Naive thymus-derived CD4-positive, alpha-beta T cell (primary cell): ENCODE measurements around the gene GNAT1. TPM values are rescaled to one million over a fixed set of nuclear protein-coding genes. Genes with fewer than 3 reads are reported as not detected.
"Not testable (repeated sequence)": the region's sequence is repeated elsewhere in the genome, so short reads cannot be mapped to it uniquely, and the experiment has no call there.

ENCODE experiments used
- ATAC-seq: fragments of 150-1000 bp; cut with Tn5 transposase; 2 replicates; pipeline ENCODE4 v1.10.0; 2021; ENCODE audit warnings: mild to moderate bottlenecking, moderate library complexity
- CTCF ChIA-PET: fragments of 350-600 bp; sonication (Branson Sonifier 250); formaldehyde crosslinking; loops from one replicate; lab custom pipeline; 2021; ENCODE audit warnings: antibody characterized with exemption; lab: Charles Lee
- POLR2A ChIA-PET: fragments of 350-600 bp; sonication (Branson Sonifier 250); formaldehyde crosslinking; loops from one replicate; lab custom pipeline; 2021; ENCODE audit warnings: antibody characterized with exemption, inconsistent platforms; lab: Charles Lee
- DNase-seq, 9 donors: peaks; one replicate each; pipeline versions ENCODE4 v3.0.0 to v3.0.0-alpha.2; 2020 to 2022; ENCODE audit warnings: mixed read lengths in 1 of 9
- H3K27ac ChIP-seq: one replicate; pipeline ENCODE4 v1.7.0; 2013; ENCODE audit warnings: mild to moderate bottlenecking, low read depth, low read length, moderate library complexity
- H3K27me3 ChIP-seq, 2 donors: one replicate each; pipeline ENCODE4 v1.7.0; 2013; ENCODE audit warnings: low read length in 2 of 2, mild to moderate bottlenecking in 2 of 2, moderate library complexity in 2 of 2; ENCODE audit not compliant: control insufficient read depth in 2 of 2, insufficient read depth in 2 of 2
- H3K36me3 ChIP-seq, 3 experiments: 1 replicate in 2 of 3; 2 replicates in 1 of 3; pipeline ENCODE4 v1.7.0; 2013; ENCODE audit warnings: low read length in 3 of 3, mild to moderate bottlenecking in 3 of 3, moderate library complexity in 1 of 3; ENCODE audit not compliant: insufficient read depth in 3 of 3, control insufficient read depth in 2 of 3
- H3K4me1 ChIP-seq, 2 donors: one replicate each; pipeline ENCODE4 v1.7.0; 2013; ENCODE audit warnings: low read length in 2 of 2, mild to moderate bottlenecking in 2 of 2, moderate library complexity in 1 of 2; ENCODE audit not compliant: control insufficient read depth in 2 of 2, insufficient read depth in 2 of 2
- H3K4me3 ChIP-seq: 2 replicates; pipeline ENCODE4 v1.7.0; 2013; ENCODE audit warnings: mild to moderate bottlenecking, low read length
- H3K9me3 ChIP-seq, 3 experiments: 1 replicate in 2 of 3; 2 replicates in 1 of 3; pipeline ENCODE4 v1.7.0; 2013; ENCODE audit warnings: low read length in 3 of 3; ENCODE audit not compliant: control insufficient read depth in 2 of 3
- H3K27ac Mint-ChIP-seq, 9 donors: one replicate each; pipeline ENCODE4 v1.8.0; 2020 to 2022; ENCODE audit warnings: mixed read lengths in 9 of 9, mild to moderate bottlenecking in 8 of 9, moderate library complexity in 5 of 9, inconsistent platforms in 2 of 9
- H3K27me3 Mint-ChIP-seq, 5 donors: one replicate each; pipeline ENCODE4 v1.8.0; 2021 to 2022; ENCODE audit warnings: mixed read lengths in 5 of 5, mild to moderate bottlenecking in 1 of 5
- H3K36me3 Mint-ChIP-seq, 5 donors: one replicate each; pipeline ENCODE4 v1.8.0; 2020 to 2022; ENCODE audit warnings: mixed read lengths in 5 of 5, mild to moderate bottlenecking in 3 of 5, inconsistent platforms in 1 of 5
- H3K4me1 Mint-ChIP-seq, 7 donors: one replicate each; pipeline ENCODE4 v1.8.0; 2020 to 2022; ENCODE audit warnings: mixed read lengths in 7 of 7, mild to moderate bottlenecking in 3 of 7, inconsistent platforms in 1 of 7
- H3K4me3 Mint-ChIP-seq, 10 donors: one replicate each; pipeline ENCODE4 v1.8.0; 2020 to 2022; ENCODE audit warnings: mild to moderate bottlenecking in 10 of 10, mixed read lengths in 10 of 10, moderate library complexity in 6 of 10, inconsistent platforms in 2 of 10
- H3K9me3 Mint-ChIP-seq, 11 donors: one replicate each; pipeline ENCODE4 v1.8.0; 2020 to 2022; ENCODE audit warnings: mixed read lengths in 11 of 11, mild to moderate bottlenecking in 4 of 11, inconsistent platforms in 1 of 11, moderate library complexity in 1 of 11
- intact Hi-C, 2 donors: fragments of 100-400 bp; cut with micrococcal nuclease; formaldehyde crosslinking; loops; one replicate each; pipeline ENCODE4 v1.15.1; 2023
- polyA plus RNA-seq, 2 donors: library from polyadenylated mRNA; unstranded; fragments of 300-500 nt; fragmentation: Illumina TruSeq; gene quantifications; one replicate each; pipeline ENCODE4 v1.2.3, GENCODE V29; 2021
- total RNA-seq, 6 experiments: library from RNA in 5 of 6; stranded (reverse) in 5 of 6; gene quantifications; 1 replicate in 5 of 6; 2 replicates in 1 of 6; pipeline ENCODE4 v1.2.3 and lab custom pipeline; 2021 to 2026

The GNAT1 gene
- total and polyA plus RNA-seq, 7 experiments from 2014 or later: 0.24 to 1.2 TPM; not detected in 5

GRCh38 chr3:50241713-50242380 is 50.4 kb downstream of the GNAT1 start:
- DNase-seq: no peak
- Histone ChIP-seq H3K9me3 (no peaks in the 10 kb centered on the region), H3K4me3 (no peak overlapping the region), H3K36me3 (peaks cover 5 to 30% (median 7%) of the 10 kb centered on the region in 3 experiments), H3K27ac (peak overlapping the region; percentile 84), H3K4me1 (peaks cover 70 to 78% of the 10 kb centered on the region in 2 donors), H3K27me3 (no peaks in the 10 kb centered on the region)
- Mint-ChIP-seq H3K9me3 (no peaks in the 10 kb centered on the region), H3K27ac (peak overlapping the region; percentile 79 to 96 (median 90)), H3K4me3 (peak overlapping the region in 9 of 10 donors; percentile 58 to 81 (median 72)), H3K36me3 (peaks cover 0 to 17% (median 0%) of the 10 kb centered on the region in 5 donors), H3K27me3 (no peaks in the 10 kb centered on the region), H3K4me1 (peaks cover 52 to 84% (median 79%) of the 10 kb centered on the region in 7 donors)
- ATAC-seq: no peak
- POLR2A ChIA-PET: interaction anchor here (1.0 to 15.6 kb wide), 4 partner anchors 10 to 85 kb away, joined by 3 to 253 read pairs (median 4); partner anchors contain the start of gene GNAI2
- CTCF ChIA-PET: interaction anchor here (9.5 kb wide), 1 partner anchor 11 kb away, joined by 211 read pairs; the partner anchor contains the start of gene GNAI2
- intact Hi-C loops: no loop called here

GRCh38 chr3:50242381-50242770 is 51.0 kb downstream of the GNAT1 start:
- Histone ChIP-seq H3K9me3 (no peaks in the 10 kb centered on the region), H3K27me3 (no peaks in the 10 kb centered on the region), H3K27ac (peak overlapping the region; percentile 84), H3K4me1 (peaks cover 76 to 83% of the 10 kb centered on the region in 2 donors), H3K4me3 (peak overlapping the region; percentile 11), H3K36me3 (peaks cover 5 to 26% (median 7%) of the 10 kb centered on the region in 3 experiments)
- Mint-ChIP-seq H3K4me3 (peak overlapping the region; percentile 58 to 81 (median 70)), H3K9me3 (no peaks in the 10 kb centered on the region), H3K27me3 (no peaks in the 10 kb centered on the region), H3K4me1 (peaks cover 55 to 89% (median 84%) of the 10 kb centered on the region in 7 donors), H3K36me3 (peaks cover 0 to 12% (median 0%) of the 10 kb centered on the region in 5 donors), H3K27ac (peak overlapping the region; percentile 79 to 97 (median 93))
- ChIA-PET CTCF (interaction anchor here (9.5 kb wide), 1 partner anchor 12 kb away, joined by 211 read pairs; the partner anchor contains the start of gene GNAI2), POLR2A (interaction anchor here (1.3 to 15.6 kb wide), 3 partner anchors 10 to 50 kb away, joined by 3 to 253 read pairs (median 6); partner anchors contain the start of gene GNAI2)
- intact Hi-C loops: no loop called here
- ATAC-seq: no peak
- DNase-seq: peak in 1 of 9 donors; percentile 39

- Histone ChIP-seq H3K4me3 (peak overlapping the region; percentile 11), H3K36me3 (peaks cover 5 to 25% (median 7%) of the 10 kb centered on the region in 3 experiments), H3K9me3 (no peaks in the 10 kb centered on the region), H3K27ac (peak overlapping the region; percentile 84), H3K4me1 (peaks cover 80 to 88% of the 10 kb centered on the region in 2 donors), H3K27me3 (no peaks in the 10 kb centered on the region)
- ATAC-seq (peak; percentile 40), DNase-seq (peak in 2 of 9 donors; percentile 39 to 55)
- Mint-ChIP-seq H3K4me1 (peaks cover 56 to 90% (median 84%) of the 10 kb centered on the region in 7 donors), H3K27me3 (no peaks in the 10 kb centered on the region), H3K36me3 (peaks cover 0 to 10% (median 0%) of the 10 kb centered on the region in 5 donors), H3K27ac (peak overlapping the region; percentile 79 to 97 (median 93)), H3K4me3 (peak overlapping the region; percentile 58 to 81 (median 70)), H3K9me3 (no peaks in the 10 kb centered on the region)
- CTCF ChIA-PET: interaction anchor here (1.4 to 9.5 kb wide), 2 partner anchors 12 to 56 kb away, joined by 6 to 211 read pairs; partner anchors contain the start of genes GNAI2, HYAL3 and NAA80
- intact Hi-C loops: no loop called here
- POLR2A ChIA-PET: interaction anchor here (0.6 to 15.6 kb wide), 3 partner anchors 9 to 311 kb away, joined by 3 to 253 read pairs (median 6); partner anchors contain the start of gene GNAI2
Observed at GRCh38 chr3:50242851-50243542, 51.6 kb downstream of the GNAT1 start.

GRCh38 chr3:50243543-50243895 is 52.1 kb downstream of the GNAT1 start:
- Mint-ChIP-seq H3K27ac (peak overlapping the region; percentile 51 to 96 (median 90)), H3K4me3 (peak overlapping the region in 5 of 10 donors; percentile 10 to 68 (median 54)), H3K27me3 (no peaks in the 10 kb centered on the region), H3K9me3 (no peaks in the 10 kb centered on the region), H3K36me3 (peaks cover 0 to 9% (median 0%) of the 10 kb centered on the region in 5 donors), H3K4me1 (peaks cover 58 to 88% (median 83%) of the 10 kb centered on the region in 7 donors)
- DNase-seq (no peak), ATAC-seq (no peak)
- no peaks in the 10 kb centered on the region for H3K9me3 ChIP-seq
- POLR2A ChIA-PET: interaction anchor here (0.6 to 15.6 kb wide), 3 partner anchors 9 to 311 kb away, joined by 3 to 253 read pairs (median 6); partner anchors contain the start of gene GNAI2
- no peak overlapping the region for H3K4me3 ChIP-seq
- H3K36me3 ChIP-seq: peaks cover 5 to 30% (median 7%) of the 10 kb centered on the region in 3 experiments
- peak overlapping the region; percentile 84 for H3K27ac ChIP-seq
- H3K27me3 ChIP-seq: no peaks in the 10 kb centered on the region
- intact Hi-C loops: no loop called here
- H3K4me1 ChIP-seq: peaks cover 75 to 89% of the 10 kb centered on the region in 2 donors
- CTCF ChIA-PET: interaction anchor here (0.6 to 9.5 kb wide), 3 partner anchors 13 to 55 kb away, joined by 3 to 211 read pairs (median 6); partner anchors contain the start of genes GNAI2, HYAL3 and NAA80

GRCh38 chr3:50244813-50245212 is 53.4 kb downstream of the GNAT1 start:
- peaks cover 0 to 33% (median 0%) of the 10 kb centered on the region in 3 experiments for H3K36me3 ChIP-seq
- ChIA-PET POLR2A (interaction anchor here (15.6 kb wide), 1 partner anchor 13 kb away, joined by 253 read pairs; the partner anchor contains the start of gene GNAI2), CTCF (interaction anchor here (0.7 to 9.5 kb wide), 2 partner anchors 14 to 1456 kb away, joined by 7 to 211 read pairs; partner anchors contain the start of gene GNAI2)
- H3K36me3 Mint-ChIP-seq, H3K4me3 ChIP-seq, H3K27me3 Mint-ChIP-seq, H3K27me3 ChIP-seq, intact Hi-C loops, H3K9me3 ChIP-seq, DNase-seq, ATAC-seq, H3K9me3 Mint-ChIP-seq: not testable (repeated sequence)
- peaks cover 53 to 88% (median 73%) of the 10 kb centered on the region in 7 donors for H3K4me1 Mint-ChIP-seq
- H3K27ac ChIP-seq: peak overlapping the region; percentile 88
- H3K4me1 ChIP-seq: peaks cover 67 to 88% of the 10 kb centered on the region in 2 donors
- peak overlapping the region; percentile 42 to 96 (median 82) for H3K27ac Mint-ChIP-seq
- H3K4me3 Mint-ChIP-seq: peak overlapping the region in 8 of 10 donors; percentile 18 to 89 (median 74)
